Stimulated activated memory B cell treated with anti-CD40 and anti-IgM and Interleukin-4, amounts not matched to agents 10 μg/mL and 1 μg/mL and 100 μg/mL, for 72 hours (primary cell): ENCODE measurements around the gene S1PR1.

Experiments used
- ATAC-seq: fragments of 150-1000 bp; cut with Tn5 transposase; 2 replicates; pipeline ENCODE4 v1.10.0; 2021
- H3K27ac Mint-ChIP-seq: one replicate; pipeline ENCODE4 v1.8.0; 2022; ENCODE audit warnings: mild to moderate bottlenecking, mixed read lengths
- H3K27me3 Mint-ChIP-seq: one replicate; pipeline ENCODE4 v1.8.0; 2022; ENCODE audit warnings: mixed read lengths
- H3K36me3 Mint-ChIP-seq: one replicate; pipeline ENCODE4 v1.8.0; 2022; ENCODE audit warnings: mixed read lengths
- H3K4me1 Mint-ChIP-seq: one replicate; pipeline ENCODE4 v1.8.0; 2022; ENCODE audit warnings: mixed read lengths
- H3K4me3 Mint-ChIP-seq: one replicate; pipeline ENCODE4 v1.8.0; 2022; ENCODE audit warnings: mild to moderate bottlenecking, moderate library complexity, mixed read lengths
- H3K9me3 Mint-ChIP-seq: one replicate; pipeline ENCODE4 v1.8.0; 2022; ENCODE audit warnings: mixed read lengths

The S1PR1 gene

DNA sequence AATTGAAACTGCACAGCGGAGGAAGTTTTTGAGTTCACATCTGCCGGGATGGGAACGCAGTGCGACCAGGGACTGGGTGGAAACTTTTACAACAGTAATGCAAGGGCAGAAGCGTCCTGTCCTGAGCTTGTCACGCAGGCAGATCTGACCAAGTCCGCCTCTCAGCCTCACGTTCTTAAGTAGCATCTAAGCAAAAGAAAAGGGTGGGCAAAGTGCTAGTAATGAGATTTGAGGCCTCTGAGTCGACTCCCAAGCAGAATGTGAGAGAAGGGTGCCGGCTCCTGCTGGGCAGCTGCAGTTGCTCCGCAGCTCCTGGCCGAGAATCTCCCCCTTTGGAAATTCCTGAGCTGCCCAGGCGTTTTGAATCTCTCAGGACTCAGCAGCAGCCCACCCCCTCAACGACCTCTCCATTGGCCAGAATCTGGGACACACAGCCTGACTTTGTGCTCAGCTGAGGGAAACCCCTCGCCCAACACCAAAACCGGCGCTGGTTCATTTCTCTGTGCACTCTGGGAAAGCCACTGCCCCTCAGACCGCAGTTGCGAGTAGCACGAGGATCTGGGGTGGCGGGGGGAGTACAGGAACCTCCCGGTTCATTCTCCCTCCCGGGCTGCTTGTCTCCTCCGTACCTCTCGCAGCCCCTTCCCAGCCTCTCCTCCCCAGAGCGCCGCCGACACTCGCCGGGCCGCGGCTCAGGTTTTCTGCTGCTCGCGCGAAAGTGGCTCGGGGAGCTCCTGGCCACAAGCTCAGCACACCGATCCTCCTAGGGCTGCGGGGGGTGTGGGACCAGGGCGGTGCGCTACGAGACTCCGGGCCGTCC is 913 bp upstream of the S1PR1 start:
- peaks cover 24% of the 10 kb centered on the region for H3K36me3 Mint-ChIP-seq
- H3K4me3 Mint-ChIP-seq, result peak overlapping the region; percentile 96
- H3K9me3 Mint-ChIP-seq, result no peaks in the 10 kb centered on the region
- H3K27ac Mint-ChIP-seq, result peak overlapping the region; percentile 94
- peaks cover 55% of the 10 kb centered on the region for H3K4me1 Mint-ChIP-seq
- no peaks in the 10 kb centered on the region for H3K27me3 Mint-ChIP-seq
- peak; percentile 74 for ATAC-seq

DNA sequence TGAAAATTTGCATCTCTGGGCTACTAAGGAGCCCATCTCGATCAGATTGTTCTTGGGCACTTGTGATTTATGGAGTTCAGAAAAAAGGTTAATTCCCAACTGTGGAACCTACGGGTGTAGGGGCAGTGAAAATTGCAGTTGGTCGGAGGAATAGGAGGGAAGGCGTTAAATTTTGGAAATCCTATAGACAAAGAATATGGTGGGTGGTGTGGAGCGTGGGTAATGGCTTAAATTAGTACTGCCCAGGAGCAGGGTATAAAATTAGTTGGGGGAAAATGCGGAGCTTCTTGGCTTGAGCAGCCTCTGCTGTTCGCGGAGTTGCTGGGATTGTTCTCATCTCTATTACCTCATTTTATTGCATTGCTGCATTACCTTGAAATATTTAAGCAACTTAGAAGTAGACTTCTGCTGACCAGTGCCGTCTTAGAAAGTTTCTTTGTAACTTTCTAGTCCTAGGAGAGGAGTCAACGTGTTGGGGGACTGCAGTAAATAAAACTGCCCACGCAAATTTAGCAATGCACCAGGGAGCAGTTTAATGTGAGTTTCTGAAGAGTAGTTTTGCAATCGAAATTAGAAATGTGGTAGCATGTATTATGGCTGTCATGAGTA is 514 bp downstream of the S1PR1 start:
- ATAC-seq, result peak; percentile 4
- H3K9me3 Mint-ChIP-seq, result no peaks in the 10 kb centered on the region
- H3K27me3 Mint-ChIP-seq, result no peaks in the 10 kb centered on the region
- H3K36me3 Mint-ChIP-seq, result peaks cover 29% of the 10 kb centered on the region
- peaks cover 61% of the 10 kb centered on the region for H3K4me1 Mint-ChIP-seq
- peak overlapping the region; percentile 94 for H3K27ac Mint-ChIP-seq
- peak overlapping the region; percentile 96 for H3K4me3 Mint-ChIP-seq

- Mint-ChIP-seq H3K9me3 (no peaks in the 10 kb centered on the region), H3K27me3 (no peaks in the 10 kb centered on the region), H3K36me3 (peaks cover 34% of the 10 kb centered on the region), H3K4me3 (peak overlapping the region; percentile 96), H3K27ac (peak overlapping the region; percentile 94), H3K4me1 (peaks cover 58% of the 10 kb centered on the region)
- ATAC-seq, result peak; percentile 52
Measured at GRCh38 chr1:101238031-101238628, 1.3 kb downstream of the S1PR1 start.

- peaks cover 57% of the 10 kb centered on the region for H3K4me1 Mint-ChIP-seq
Measured at GRCh38 chr1:101238681-101239094, 1.9 kb downstream of the S1PR1 start.

GRCh38 chr1:101239095-101240040 is 2.5 kb downstream of the S1PR1 start:
- Mint-ChIP-seq H3K27ac (peak overlapping the region; percentile 94), H3K27me3 (no peaks in the 10 kb centered on the region), H3K36me3 (peaks cover 43% of the 10 kb centered on the region), H3K4me1 (peaks cover 60% of the 10 kb centered on the region), H3K9me3 (no peaks in the 10 kb centered on the region), H3K4me3 (peak overlapping the region; percentile 96)
- no peak for ATAC-seq

More at GRCh38 chr1:101238681-101239094, 1.9 kb downstream of the S1PR1 start:
- Mint-ChIP-seq H3K36me3 (peaks cover 37% of the 10 kb centered on the region), H3K27ac (peak overlapping the region; percentile 94), H3K9me3 (no peaks in the 10 kb centered on the region), H3K27me3 (no peaks in the 10 kb centered on the region), H3K4me3 (peak overlapping the region; percentile 96)
- peak; percentile 39 for ATAC-seq

DNA sequence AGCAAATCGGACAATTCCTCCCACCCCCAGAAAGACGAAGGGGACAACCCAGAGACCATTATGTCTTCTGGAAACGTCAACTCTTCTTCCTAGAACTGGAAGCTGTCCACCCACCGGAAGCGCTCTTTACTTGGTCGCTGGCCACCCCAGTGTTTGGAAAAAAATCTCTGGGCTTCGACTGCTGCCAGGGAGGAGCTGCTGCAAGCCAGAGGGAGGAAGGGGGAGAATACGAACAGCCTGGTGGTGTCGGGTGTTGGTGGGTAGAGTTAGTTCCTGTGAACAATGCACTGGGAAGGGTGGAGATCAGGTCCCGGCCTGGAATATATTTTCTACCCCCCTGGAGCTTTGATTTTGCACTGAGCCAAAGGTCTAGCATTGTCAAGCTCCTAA is 3.2 kb downstream of the S1PR1 start:
- H3K27me3 Mint-ChIP-seq, result no peaks in the 10 kb centered on the region
- peak overlapping the region; percentile 94 for H3K27ac Mint-ChIP-seq
- peaks cover 60% of the 10 kb centered on the region for H3K4me1 Mint-ChIP-seq
- no peak for ATAC-seq
- H3K36me3 Mint-ChIP-seq, result peaks cover 43% of the 10 kb centered on the region
- H3K4me3 Mint-ChIP-seq, result peak overlapping the region; percentile 96
- no peaks in the 10 kb centered on the region for H3K9me3 Mint-ChIP-seq

GRCh38 chr1:101241485-101242225 is 4.8 kb downstream of the S1PR1 start:
- Mint-ChIP-seq H3K4me3 (no peak overlapping the region), H3K36me3 (peaks cover 43% of the 10 kb centered on the region)

GRCh38 chr1:101242324-101243050 is 5.7 kb downstream of the S1PR1 start:
- no peak for ATAC-seq
- Mint-ChIP-seq H3K4me3 (no peak overlapping the region), H3K27ac (no peak overlapping the region), H3K27me3 (no peaks in the 10 kb centered on the region), H3K4me1 (peaks cover 70% of the 10 kb centered on the region), H3K36me3 (peaks cover 43% of the 10 kb centered on the region), H3K9me3 (no peaks in the 10 kb centered on the region)

More at GRCh38 chr1:101241485-101242225, 4.8 kb downstream of the S1PR1 start:
- H3K27me3 Mint-ChIP-seq, result no peaks in the 10 kb centered on the region
- peaks cover 62% of the 10 kb centered on the region for H3K4me1 Mint-ChIP-seq
- H3K27ac Mint-ChIP-seq, result no peak overlapping the region
- ATAC-seq, result no peak
- H3K9me3 Mint-ChIP-seq, result no peaks in the 10 kb centered on the region

GRCh38 chr1:101243751-101244150 is 6.9 kb downstream of the S1PR1 start:
- H3K4me1 Mint-ChIP-seq, result peaks cover 77% of the 10 kb centered on the region
- no peaks in the 10 kb centered on the region for H3K9me3 Mint-ChIP-seq
- H3K27ac Mint-ChIP-seq, result no peak overlapping the region
- no peak for ATAC-seq
- no peaks in the 10 kb centered on the region for H3K27me3 Mint-ChIP-seq
- peaks cover 39% of the 10 kb centered on the region for H3K36me3 Mint-ChIP-seq
- H3K4me3 Mint-ChIP-seq, result no peak overlapping the region

DNA sequence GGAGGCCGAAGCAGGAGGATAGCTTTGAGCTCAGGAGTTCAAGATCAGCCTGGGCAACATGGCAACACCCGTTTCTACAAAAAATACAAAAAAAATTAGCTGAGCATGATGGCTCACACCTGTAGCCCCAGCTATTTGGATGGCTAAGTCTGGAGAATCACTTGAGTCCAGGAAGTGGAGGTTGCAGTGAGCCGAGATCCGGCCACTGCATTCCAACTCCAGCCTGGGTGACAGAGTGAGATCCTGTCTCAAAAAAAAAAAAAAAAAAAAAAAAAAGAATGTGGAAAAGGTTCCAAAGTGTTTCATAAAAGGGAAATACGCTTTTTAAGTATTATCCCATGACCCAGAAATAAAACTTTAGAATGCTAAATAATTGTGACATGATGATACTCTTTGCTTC is 8.0 kb downstream of the S1PR1 start:
- Mint-ChIP-seq H3K4me1 (peaks cover 66% of the 10 kb centered on the region), H3K27ac (no peak overlapping the region), H3K9me3 (no peaks in the 10 kb centered on the region), H3K27me3 (no peaks in the 10 kb centered on the region), H3K36me3 (peaks cover 28% of the 10 kb centered on the region), H3K4me3 (no peak overlapping the region)
- no peak for ATAC-seq

GRCh38 chr1:101245246-101245927 is 8.6 kb downstream of the S1PR1 start:
- ATAC-seq, result no peak
- peaks cover 66% of the 10 kb centered on the region for H3K4me1 Mint-ChIP-seq
- H3K36me3 Mint-ChIP-seq, result peaks cover 23% of the 10 kb centered on the region
- no peaks in the 10 kb centered on the region for H3K9me3 Mint-ChIP-seq
- H3K27me3 Mint-ChIP-seq, result no peaks in the 10 kb centered on the region
- peak overlapping the region; percentile 80 for H3K27ac Mint-ChIP-seq
- H3K4me3 Mint-ChIP-seq, result no peak overlapping the region

- Mint-ChIP-seq H3K4me1 (peaks cover 56% of the 10 kb centered on the region), H3K4me3 (peak overlapping the region; percentile 24), H3K9me3 (no peaks in the 10 kb centered on the region), H3K27ac (peak overlapping the region; percentile 80), H3K27me3 (no peaks in the 10 kb centered on the region), H3K36me3 (peaks cover 11% of the 10 kb centered on the region)
- peak; percentile 96 for ATAC-seq
Measured at GRCh38 chr1:101247404-101248287, 10.8 kb downstream of the S1PR1 start.
